MM.1S (cell line): ENCODE measurements around the gene MAGI1.

ENCODE experiments used
- DNase-seq: peaks from one replicate; pipeline ENCODE4 v3.0.0-alpha.2; 2015
- H2AFZ ChIP-seq: fragments of 300-600 bp; sonication (generic); 2 replicates; pipeline ENCODE4 v1.6.0; 2016; ENCODE audit warnings: antibody characterized with exemption, low read length
- H3F3A ChIP-seq: fragments of 300-600 bp; sonication (generic); 2 replicates; pipeline ENCODE4 v1.6.1; 2016; ENCODE audit warnings: mild to moderate bottlenecking, antibody characterized with exemption, low read length, moderate library complexity, mixed read lengths; ENCODE audit not compliant: insufficient read depth
- H3K27ac ChIP-seq: fragments of 300-600 bp; sonication (generic); 2 replicates; pipeline ENCODE4 v1.5.1; 2016; ENCODE audit warnings: mild to moderate bottlenecking, low read length
- H3K27me3 ChIP-seq: fragments of 300-600 bp; sonication (generic); replicated peaks from 2 replicates; pipeline ENCODE4 v1.6.0; 2016; ENCODE audit warnings: low read length; ENCODE audit not compliant: insufficient read depth
- H3K36me3 ChIP-seq: fragments of 300-600 bp; sonication (generic); replicated peaks from 2 replicates; pipeline ENCODE4 v1.6.1; 2016; ENCODE audit warnings: mild to moderate bottlenecking, low read length, mixed read lengths; ENCODE audit not compliant: insufficient read depth
- H3K4me1 ChIP-seq: fragments of 300-600 bp; sonication (generic); 2 replicates; pipeline ENCODE4 v1.6.1; 2016; ENCODE audit warnings: low read length, mixed read lengths
- H3K4me2 ChIP-seq: fragments of 300-600 bp; sonication (generic); 2 replicates; pipeline ENCODE4 v1.6.0; 2016; ENCODE audit warnings: low read depth, low read length
- H3K4me3 ChIP-seq: fragments of 300-600 bp; sonication (generic); 2 replicates; pipeline ENCODE4 v1.5.1; 2016; ENCODE audit warnings: low read length, mixed read lengths
- H3K79me2 ChIP-seq: fragments of 300-600 bp; sonication (generic); 2 replicates; pipeline ENCODE4 v1.6.1; 2016; ENCODE audit warnings: mixed run types, low read length, mixed read lengths
- H3K9ac ChIP-seq: fragments of 300-600 bp; sonication (generic); 2 replicates; pipeline ENCODE4 v1.6.1; 2016; ENCODE audit warnings: low read length, mixed read lengths
- H3K9me2 ChIP-seq: fragments of 300-600 bp; sonication (generic); replicated peaks from 2 replicates; pipeline ENCODE4 v1.6.1; 2016; ENCODE audit warnings: mild to moderate bottlenecking, low read length, mixed read lengths; ENCODE audit not compliant: insufficient read depth
- H3K9me3 ChIP-seq: fragments of 300-600 bp; sonication (generic); replicated peaks from 2 replicates; pipeline ENCODE4 v1.6.1; 2016; ENCODE audit warnings: mild to moderate bottlenecking, low read length, mixed read lengths; ENCODE audit not compliant: insufficient read depth
- H4K20me1 ChIP-seq: fragments of 300-600 bp; sonication (generic); 2 replicates; pipeline ENCODE4 v1.6.1; 2016; ENCODE audit warnings: mild to moderate bottlenecking, low read length, moderate library complexity, mixed read lengths; ENCODE audit not compliant: insufficient read depth
- EZH2 ChIP-seq: fragments of 300-600 bp; sonication (generic); optimal IDR thresholded peaks from 2 replicates; pipeline ENCODE3; 2017; ENCODE audit warnings: low read depth, mild to moderate bottlenecking, antibody characterized with exemption, low read length, mixed read lengths
- EZH2phosphoT487 ChIP-seq: fragments of 300-600 bp; sonication (generic); IDR thresholded peaks from 2 replicates; pipeline ENCODE4 v1.6.1; 2018; ENCODE audit warnings: antibody characterized with exemption, low read length
- TF ChIP-seq, protein P1 (sequence below): fragments of 300-600 bp; sonication (generic); IDR thresholded peaks from 2 replicates; pipeline ENCODE4 v1.5.1; 2016; ENCODE audit warnings: antibody characterized with exemption, low read length, mixed read lengths

The MAGI1 gene

DNA sequence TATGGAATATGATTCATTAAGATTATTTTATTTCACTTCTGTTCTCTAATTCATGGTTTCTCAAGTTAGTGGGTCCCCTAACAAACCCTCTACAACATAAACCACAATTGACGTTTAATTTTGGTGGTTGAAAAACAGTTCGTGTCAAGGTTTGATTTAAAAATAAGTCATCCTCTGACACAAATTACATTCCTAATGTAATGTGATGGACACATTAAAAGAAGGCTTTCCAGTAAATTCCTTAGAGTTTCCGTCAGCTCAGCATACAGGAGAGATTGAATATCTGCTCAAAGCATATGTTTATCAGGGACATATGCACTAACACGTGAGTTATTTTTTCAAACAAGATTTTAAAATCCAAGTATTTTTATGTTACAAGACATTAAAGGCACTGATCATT, 724.4 kb downstream of the MAGI1 start:
- no peaks in the 10 kb centered on the region for H3K36me3 ChIP-seq
- H3K9me3 ChIP-seq: no peaks in the 10 kb centered on the region
- H3K4me3 ChIP-seq: no peak overlapping the region
- H2AFZ ChIP-seq: no peak overlapping the region
- no peaks in the 10 kb centered on the region for H3F3A ChIP-seq
- H3K27me3 ChIP-seq: no peaks in the 10 kb centered on the region
- H3K4me1 ChIP-seq: no peaks in the 10 kb centered on the region
- H3K9ac ChIP-seq: no peak overlapping the region
- no peaks in the 10 kb centered on the region for H4K20me1 ChIP-seq
- DNase-seq: no peak
- TF ChIP-seq EZH2phosphoT487 (no peak), EZH2 (no peak)
- TF ChIP-seq, protein P1, sequence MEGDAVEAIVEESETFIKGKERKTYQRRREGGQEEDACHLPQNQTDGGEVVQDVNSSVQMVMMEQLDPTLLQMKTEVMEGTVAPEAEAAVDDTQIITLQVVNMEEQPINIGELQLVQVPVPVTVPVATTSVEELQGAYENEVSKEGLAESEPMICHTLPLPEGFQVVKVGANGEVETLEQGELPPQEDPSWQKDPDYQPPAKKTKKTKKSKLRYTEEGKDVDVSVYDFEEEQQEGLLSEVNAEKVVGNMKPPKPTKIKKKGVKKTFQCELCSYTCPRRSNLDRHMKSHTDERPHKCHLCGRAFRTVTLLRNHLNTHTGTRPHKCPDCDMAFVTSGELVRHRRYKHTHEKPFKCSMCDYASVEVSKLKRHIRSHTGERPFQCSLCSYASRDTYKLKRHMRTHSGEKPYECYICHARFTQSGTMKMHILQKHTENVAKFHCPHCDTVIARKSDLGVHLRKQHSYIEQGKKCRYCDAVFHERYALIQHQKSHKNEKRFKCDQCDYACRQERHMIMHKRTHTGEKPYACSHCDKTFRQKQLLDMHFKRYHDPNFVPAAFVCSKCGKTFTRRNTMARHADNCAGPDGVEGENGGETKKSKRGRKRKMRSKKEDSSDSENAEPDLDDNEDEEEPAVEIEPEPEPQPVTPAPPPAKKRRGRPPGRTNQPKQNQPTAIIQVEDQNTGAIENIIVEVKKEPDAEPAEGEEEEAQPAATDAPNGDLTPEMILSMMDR: no peak
- H3K27ac ChIP-seq: no peak overlapping the region
- H3K4me2 ChIP-seq: no peak overlapping the region
- H3K79me2 ChIP-seq: no peaks in the 10 kb centered on the region
- H3K9me2 ChIP-seq: no peaks in the 10 kb centered on the region

DNA sequence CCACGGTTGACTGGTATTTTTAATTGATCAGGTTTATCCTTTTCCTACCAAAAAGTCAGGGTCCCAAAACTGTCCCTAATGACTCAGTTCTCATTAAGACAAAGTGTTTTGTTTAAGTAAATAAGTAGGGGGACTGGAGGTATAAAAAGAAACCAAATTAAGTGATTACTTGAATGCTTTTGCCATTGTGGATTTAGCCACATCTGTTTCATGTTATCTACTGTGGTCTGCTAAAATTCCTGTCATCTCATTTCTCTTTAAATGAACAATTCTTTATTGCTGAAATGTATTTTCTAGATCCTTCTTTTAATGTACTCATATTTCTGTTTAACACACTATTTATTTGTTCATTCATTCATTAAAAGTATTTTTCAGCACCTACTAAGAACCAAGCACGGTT, 725.1 kb downstream of the MAGI1 start:
- Histone ChIP-seq H3F3A (no peaks in the 10 kb centered on the region), H3K4me2 (no peak overlapping the region), H3K4me3 (no peak overlapping the region), H3K27me3 (no peaks in the 10 kb centered on the region), H3K9ac (no peak overlapping the region), H2AFZ (no peak overlapping the region), H3K27ac (no peak overlapping the region), H3K36me3 (no peaks in the 10 kb centered on the region), H3K79me2 (no peaks in the 10 kb centered on the region), H3K4me1 (no peaks in the 10 kb centered on the region), H3K9me3 (no peaks in the 10 kb centered on the region), H4K20me1 (no peaks in the 10 kb centered on the region), H3K9me2 (no peaks in the 10 kb centered on the region)
- TF ChIP-seq, protein P1: no peak
- TF ChIP-seq EZH2: no peak
- TF ChIP-seq EZH2phosphoT487: no peak
- no peak for DNase-seq

DNA sequence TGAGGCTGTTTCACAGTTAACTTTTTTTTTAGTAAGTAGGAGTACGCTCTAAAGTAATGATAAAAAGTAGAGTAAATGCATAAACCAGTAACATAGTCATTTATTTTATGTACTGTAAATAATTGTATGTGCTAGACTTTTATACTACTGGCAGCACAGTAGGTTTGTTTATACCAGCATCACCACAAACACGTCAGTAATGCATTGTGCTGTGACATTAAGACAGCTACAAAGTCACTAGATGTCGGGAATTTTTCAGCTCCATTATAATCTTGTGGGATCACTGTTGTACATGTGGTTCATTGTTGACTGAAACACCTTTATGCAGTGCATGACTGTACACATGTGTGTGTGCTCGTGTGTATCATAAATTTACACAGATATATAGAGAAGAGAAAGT, 732.9 kb downstream of the MAGI1 start:
- no peaks in the 10 kb centered on the region for H3F3A ChIP-seq
- H3K4me2 ChIP-seq: no peak overlapping the region
- no peak overlapping the region for H2AFZ ChIP-seq

More for the DNA sequence above, 732.9 kb downstream of the MAGI1 start:
- DNase-seq: no peak
- TF ChIP-seq, protein P1: no peak
- TF ChIP-seq EZH2phosphoT487 (no peak), EZH2 (no peak)
- H3K9me2 ChIP-seq: no peaks in the 10 kb centered on the region
- no peaks in the 10 kb centered on the region for H3K27me3 ChIP-seq
- H3K4me3 ChIP-seq: no peak overlapping the region
- H3K9ac ChIP-seq: no peak overlapping the region
- no peaks in the 10 kb centered on the region for H3K36me3 ChIP-seq
- no peaks in the 10 kb centered on the region for H4K20me1 ChIP-seq
- H3K27ac ChIP-seq: no peak overlapping the region
- no peaks in the 10 kb centered on the region for H3K9me3 ChIP-seq
- H3K79me2 ChIP-seq: no peaks in the 10 kb centered on the region
- H3K4me1 ChIP-seq: no peaks in the 10 kb centered on the region
